Panc1 (cell line): ENCODE results near the gene CA10. TPM values are rescaled to one million over a fixed set of nuclear protein-coding genes. Genes with fewer than 3 reads are reported as not detected.

ENCODE experiments used
- ATAC-seq: fragments of 200-7000 bp; cut with Tn5 transposase; 2 replicates; pipeline ENCODE4 v1.9.1; 2020; ENCODE audit warnings: mild to moderate bottlenecking, moderate library complexity
- BruUV-seq: library from RNA; stranded (reverse); fragments of 400-500 nt; replicated peaks from 2 replicates; lab custom pipeline; 2021; lab: Mats Ljungman, UMichigan
- CTCF ChIA-PET: fragments of 300-600 bp; sonication (Branson Sonifier 250); formaldehyde crosslinking; loops from one replicate; lab custom pipeline; 2022; ENCODE audit warnings: antibody characterized with exemption; lab: Charles Lee
- POLR2A ChIA-PET: fragments of 300-600 bp; sonication (Branson Sonifier 250); formaldehyde crosslinking; loops from one replicate; lab custom pipeline; 2022; ENCODE audit warnings: antibody characterized with exemption; lab: Charles Lee
- DNase-seq: peaks from one replicate; pipeline ENCODE4 v3.0.0-alpha.2; 2010; ENCODE audit warnings: low read depth, low spot score
- H3K27ac ChIP-seq: 2 replicates; pipeline ENCODE4 v1.5.1; 2011; ENCODE audit warnings: mild to moderate bottlenecking, low read length, inconsistent platforms
- H3K27me3 ChIP-seq: fragments of 200-500 bp; sonication (Bioruptor generic); 2 replicates; pipeline ENCODE4 v1.6.0; 2014; ENCODE audit warnings: low read length, inconsistent platforms; ENCODE audit not compliant: control insufficient read depth, insufficient read depth
- H3K36me3 ChIP-seq: fragments of 200-500 bp; sonication (Bioruptor generic); 2 replicates; pipeline ENCODE4 v1.5.1; 2014; ENCODE audit warnings: inconsistent platforms, mild to moderate bottlenecking, low read length, moderate library complexity; ENCODE audit not compliant: control insufficient read depth, insufficient read depth
- H3K4me1 ChIP-seq: 2 replicates; pipeline ENCODE4 v1.5.1; 2011; ENCODE audit warnings: inconsistent platforms, mild to moderate bottlenecking, low read length, moderate library complexity; ENCODE audit not compliant: control insufficient read depth, insufficient read depth
- H3K4me3 ChIP-seq, 2 experiments: 2 replicates each; pipeline ENCODE4 v1.5.1; 2011 to 2012; ENCODE audit warnings: low read depth in 2 of 2, low read length in 2 of 2, mild to moderate bottlenecking in 2 of 2, inconsistent platforms in 1 of 2, moderate library complexity in 1 of 2
- H3K9me3 ChIP-seq: fragments of 200-500 bp; sonication (Bioruptor generic); 2 replicates; pipeline ENCODE4 v1.5.1; 2014; ENCODE audit warnings: low read depth, mild to moderate bottlenecking, inconsistent platforms, low read length, moderate library complexity; ENCODE audit not compliant: control insufficient read depth, insufficient read depth
- CTCF ChIP-seq: fragments of 450-650 bp; IDR thresholded peaks from 2 replicates; pipeline ENCODE4 v1.5.1; 2017; ENCODE audit warnings: mild to moderate bottlenecking
- POLR2AphosphoS5 ChIP-seq: IDR thresholded peaks from 2 replicates; pipeline ENCODE4 v1.6.1; 2012; ENCODE audit warnings: mild to moderate bottlenecking, low read depth, low read length, moderate library complexity
- SIN3A ChIP-seq: IDR thresholded peaks from 2 replicates; pipeline ENCODE4 v1.6.1; 2012; ENCODE audit warnings: low read depth, mild to moderate bottlenecking, low read length, moderate library complexity, borderline replicate concordance; ENCODE audit not compliant: insufficient read depth
- TCF7L2 ChIP-seq: IDR thresholded peaks from 2 replicates; pipeline ENCODE4 v1.6.1; 2011; ENCODE audit warnings: mild to moderate bottlenecking, low read depth, low read length, inconsistent platforms
- in situ Hi-C: cut with HindIII; loops from 2 replicates; pipeline ENCODE4 v1.10.0; 2016; ENCODE audit warnings: low sequenced_read_pairs, low pct_unique_long_range_greater_than_20kb
- intact Hi-C: fragments of 100-400 bp; cut with micrococcal nuclease; formaldehyde crosslinking; loops from one replicate; pipeline ENCODE4 v1.10.0; 2022; ENCODE audit not compliant: unreplicated experiment
- total RNA-seq: library from RNA; stranded (reverse); gene quantifications from one replicate; pipeline ENCODE4 v1.2.1, GENCODE V29; 2021; ENCODE audit not compliant: unreplicated experiment
- TF ChIP-seq, protein P1 (sequence below), 2 experiments: IDR thresholded peaks; 2 replicates each; pipeline ENCODE4 v1.6.1; 2011 to 2012; ENCODE audit warnings: low read depth in 2 of 2, control low read depth in 1 of 2, low read length in 1 of 2, mild to moderate bottlenecking in 1 of 2, moderate library complexity in 1 of 2; ENCODE audit not compliant: insufficient read depth in 1 of 2

The CA10 gene
- total RNA-seq, 1 experiment from 2014 or later, result not detected

DNA sequence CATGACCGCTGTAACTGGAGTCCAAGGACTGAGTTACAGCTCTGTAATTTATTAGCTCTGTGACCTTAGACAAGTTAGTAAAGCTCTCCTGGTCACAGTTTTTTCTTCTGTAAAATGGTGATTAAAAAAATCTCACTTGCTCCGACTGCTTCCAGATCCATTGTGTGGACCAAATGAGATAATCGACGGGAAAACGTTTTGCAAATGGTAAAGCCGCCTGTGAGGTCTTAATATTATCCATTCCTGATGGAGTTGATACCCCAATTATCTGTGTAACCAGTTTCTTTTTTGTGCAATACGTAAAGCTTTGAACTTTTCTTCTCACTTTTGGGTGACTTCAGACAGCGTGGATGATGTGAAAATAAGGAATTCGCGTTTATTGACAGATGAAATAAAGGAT, 475.2 kb downstream of the CA10 start:
- POLR2A ChIA-PET, result interaction anchor here (0.7 kb wide), 1 partner anchor 15 kb away, joined by 3 read pairs; no protein-coding TSS in a partner anchor
- intact Hi-C loops (no loop called here), in situ Hi-C loops (no loop called here)
- Histone ChIP-seq H3K36me3 (no peaks in the 10 kb centered on the region), H3K27ac (no peak overlapping the region), H3K4me3 (no peak overlapping the region), H3K27me3 (peaks cover 10% of the 10 kb centered on the region), H3K4me1 (no peaks in the 10 kb centered on the region), H3K9me3 (no peaks in the 10 kb centered on the region)
- no TSS peak for BruUV-seq
- TF ChIP-seq SIN3A (no peak), TCF7L2 (no peak), CTCF (no peak), POLR2AphosphoS5 (no peak)
- TF ChIP-seq, protein P1, sequence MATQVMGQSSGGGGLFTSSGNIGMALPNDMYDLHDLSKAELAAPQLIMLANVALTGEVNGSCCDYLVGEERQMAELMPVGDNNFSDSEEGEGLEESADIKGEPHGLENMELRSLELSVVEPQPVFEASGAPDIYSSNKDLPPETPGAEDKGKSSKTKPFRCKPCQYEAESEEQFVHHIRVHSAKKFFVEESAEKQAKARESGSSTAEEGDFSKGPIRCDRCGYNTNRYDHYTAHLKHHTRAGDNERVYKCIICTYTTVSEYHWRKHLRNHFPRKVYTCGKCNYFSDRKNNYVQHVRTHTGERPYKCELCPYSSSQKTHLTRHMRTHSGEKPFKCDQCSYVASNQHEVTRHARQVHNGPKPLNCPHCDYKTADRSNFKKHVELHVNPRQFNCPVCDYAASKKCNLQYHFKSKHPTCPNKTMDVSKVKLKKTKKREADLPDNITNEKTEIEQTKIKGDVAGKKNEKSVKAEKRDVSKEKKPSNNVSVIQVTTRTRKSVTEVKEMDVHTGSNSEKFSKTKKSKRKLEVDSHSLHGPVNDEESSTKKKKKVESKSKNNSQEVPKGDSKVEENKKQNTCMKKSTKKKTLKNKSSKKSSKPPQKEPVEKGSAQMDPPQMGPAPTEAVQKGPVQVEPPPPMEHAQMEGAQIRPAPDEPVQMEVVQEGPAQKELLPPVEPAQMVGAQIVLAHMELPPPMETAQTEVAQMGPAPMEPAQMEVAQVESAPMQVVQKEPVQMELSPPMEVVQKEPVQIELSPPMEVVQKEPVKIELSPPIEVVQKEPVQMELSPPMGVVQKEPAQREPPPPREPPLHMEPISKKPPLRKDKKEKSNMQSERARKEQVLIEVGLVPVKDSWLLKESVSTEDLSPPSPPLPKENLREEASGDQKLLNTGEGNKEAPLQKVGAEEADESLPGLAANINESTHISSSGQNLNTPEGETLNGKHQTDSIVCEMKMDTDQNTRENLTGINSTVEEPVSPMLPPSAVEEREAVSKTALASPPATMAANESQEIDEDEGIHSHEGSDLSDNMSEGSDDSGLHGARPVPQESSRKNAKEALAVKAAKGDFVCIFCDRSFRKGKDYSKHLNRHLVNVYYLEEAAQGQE (IDR thresholded peaks at IDR 0.05; ENCODE audit: insufficient read depth in 1 of 2, low read depth in 2 of 2, low read length in 1 of 2), result no peak
- ATAC-seq, result no peak
- CTCF ChIA-PET, result no interaction called here
- DNase-seq, result no peak

GRCh38 chr17:51682115-51682514, 476.4 kb downstream of the CA10 start:
- CTCF ChIA-PET, result no interaction called here
- DNase-seq, result no peak
- Histone ChIP-seq H3K27ac (no peak overlapping the region), H3K27me3 (peaks cover 10% of the 10 kb centered on the region), H3K9me3 (no peaks in the 10 kb centered on the region), H3K36me3 (no peaks in the 10 kb centered on the region), H3K4me3 (no peak overlapping the region), H3K4me1 (no peaks in the 10 kb centered on the region)
- TF ChIP-seq TCF7L2 (no peak), SIN3A (no peak), CTCF (no peak), POLR2AphosphoS5 (no peak)
- TF ChIP-seq, protein P1 (IDR thresholded peaks at IDR 0.05; ENCODE audit: insufficient read depth in 1 of 2, low read depth in 2 of 2, low read length in 1 of 2), result no peak
- POLR2A ChIA-PET, result no interaction called here
- no peak for ATAC-seq
- in situ Hi-C loops (no loop called here), intact Hi-C loops (no loop called here)
- no TSS peak for BruUV-seq
